ENCODE measurements around the gene AGBL4. TPM values are rescaled to one million over a fixed set of nuclear protein-coding genes. Genes with fewer than 3 reads are reported as not detected.

Gene AGBL4
- total and polyA plus RNA-seq, 11 donors, result 0.40 to 1.4 (median 0.54) TPM; not detected in 3

GRCh38 chr1:48808496-48808895 lies 1215.3 kb downstream of the AGBL4 start:
- peaks cover 0 to 3% (median 0%) of the 10 kb centered on the region in 9 donors for H3K27me3 ChIP-seq
- 58 to 63% (median 60%) methylated on average over 3 of the region's 3 CpGs for WGBS, 4 donors
- no peak overlapping the region for H3K27ac ChIP-seq
- H3K36me3 ChIP-seq, result no peaks in the 10 kb centered on the region
- DNase-seq (no peak), ATAC-seq (no peak)
- no peak overlapping the region for H3K4me3 ChIP-seq
- H3K4me1 ChIP-seq, result no peaks in the 10 kb centered on the region
- intact Hi-C loops (cut with DNase I), result loop anchor here in 1 of 10 donors (10.0 kb wide), 1 partner anchor 124 kb away; no protein-coding TSS in a partner anchor
- TF ChIP-seq CTCF (IDR thresholded peaks at IDR 0.05) (no peak), POLR2A (IDR thresholded peaks at IDR 0.05) (no peak)
- no peaks in the 10 kb centered on the region for H3K9me3 ChIP-seq

- intact Hi-C loops (cut with DNase I), result loop anchor here in 1 of 10 donors (10.0 kb wide), 1 partner anchor 123 kb away; no protein-coding TSS in a partner anchor
- no peak for TF ChIP-seq CTCF (IDR thresholded peaks at IDR 0.05)
- TF ChIP-seq POLR2A (IDR thresholded peaks at IDR 0.05), result no peak
- Histone ChIP-seq H3K36me3 (no peaks in the 10 kb centered on the region), H3K9me3 (no peaks in the 10 kb centered on the region), H3K27me3 (peaks cover 0 to 3% (median 0%) of the 10 kb centered on the region in 9 donors), H3K4me1 (no peaks in the 10 kb centered on the region), H3K4me3 (no peak overlapping the region), H3K27ac (no peak overlapping the region)
- no peak for DNase-seq
- no peak for ATAC-seq
- whole genome bisulfite sequencing, 4 donors, result 57 to 72% (median 62%) methylated on average over 4 of the region's 4 CpGs
Observed at GRCh38 chr1:48807554-48808260, 1216.0 kb downstream of the AGBL4 start.

DNA sequence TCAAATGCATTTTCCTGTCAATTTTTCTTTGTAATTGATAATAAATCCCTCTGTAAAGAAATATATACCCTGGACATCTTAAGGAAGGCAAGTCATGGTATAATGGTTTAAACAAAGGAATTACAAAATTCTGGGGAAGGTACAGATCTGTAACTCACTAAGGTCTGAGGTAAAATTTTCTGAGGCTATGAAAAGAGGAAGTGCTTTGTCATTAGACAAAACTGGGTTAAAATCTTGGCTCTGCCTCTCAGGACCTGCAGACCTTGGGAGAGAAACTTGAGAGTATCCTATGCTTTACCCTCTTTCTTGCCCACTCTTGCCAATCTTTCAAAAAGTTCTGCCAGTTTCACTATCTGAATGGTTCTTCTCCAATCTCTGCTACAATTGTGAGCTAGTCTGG lies 1220.3 kb downstream of the AGBL4 start:
- DNase-seq, result no peak
- TF ChIP-seq CTCF (IDR thresholded peaks at IDR 0.05) (no peak), POLR2A (IDR thresholded peaks at IDR 0.05) (no peak)

GRCh38 chr1:48794816-48795215 lies 1228.9 kb downstream of the AGBL4 start:
- 0 to 51% (median 1%) methylated on average over 1 of the region's 1 CpG for WGBS, 4 donors
- ATAC-seq (no peak), DNase-seq (no peak)
- Histone ChIP-seq H3K27me3 (no peaks in the 10 kb centered on the region), H3K27ac (no peak overlapping the region), H3K36me3 (no peaks in the 10 kb centered on the region), H3K4me3 (no peak overlapping the region), H3K4me1 (no peaks in the 10 kb centered on the region), H3K9me3 (no peaks in the 10 kb centered on the region)
- intact Hi-C loops (cut with DNase I), result no loop called here
- TF ChIP-seq POLR2A (IDR thresholded peaks at IDR 0.05), result no peak
- TF ChIP-seq CTCF (IDR thresholded peaks at IDR 0.05), result no peak

More for the DNA sequence above, 1220.3 kb downstream of the AGBL4 start:
- Histone ChIP-seq H3K27me3 (peaks cover 0 to 18% (median 0%) of the 10 kb centered on the region in 9 donors), H3K4me1 (no peaks in the 10 kb centered on the region), H3K9me3 (no peaks in the 10 kb centered on the region), H3K4me3 (no peak overlapping the region), H3K27ac (no peak overlapping the region), H3K36me3 (no peaks in the 10 kb centered on the region)
- intact Hi-C loops (cut with DNase I), result loop anchor here in 1 of 10 donors (10.0 kb wide), 1 partner anchor 119 kb away; no protein-coding TSS in a partner anchor
- no peak for ATAC-seq

All from heart left ventricle (tissue), 16 donors.